HepG2 (cell line): ENCODE data around the gene NARF. TPM values are rescaled to one million over a fixed set of nuclear protein-coding genes. Genes with fewer than 3 reads are reported as not detected.

Experiments
- ATAC-seq: fragments of 200-7000 bp; cut with Tn5 transposase; 3 replicates; pipeline ENCODE4 v1.9.1; 2020; ENCODE audit warnings: mild to moderate bottlenecking, moderate library complexity
- BruUV-seq: library from RNA; stranded (reverse); fragments of 400-500 nt; replicated peaks from 2 replicates; lab custom pipeline; 2021; lab: Mats Ljungman, UMichigan
- CTCF ChIA-PET: fragments of 300-600 bp; formaldehyde crosslinking; extraction: SDS; loops from one replicate; lab custom pipeline; 2021; ENCODE audit warnings: low total read pairs, inconsistent platforms, low intra/inter-chr PET ratio; lab: Yijun Ruan, JAX
- POLR2A ChIA-PET: fragments of 350-600 bp; sonication (Branson Sonifier 250); formaldehyde crosslinking; loops from one replicate; lab custom pipeline; 2020; ENCODE audit warnings: antibody characterized with exemption, inconsistent platforms; lab: Yijun Ruan, JAX
- DNase-seq: peaks from one replicate; pipeline ENCODE4 v3.0.0-alpha.2; 2015; ENCODE audit warnings: low spot score
- FAIRE-seq: peaks from 3 replicates; lab custom pipeline; 2011; peaks lifted over from hg19 to GRCh38; lab: Jason Lieb, UNC
- H2AFZ ChIP-seq: one replicate; pipeline ENCODE4 v1.6.1; 2011; ENCODE audit warnings: low read length, inconsistent platforms
- H3K27ac ChIP-seq: fragments of 300-600 bp; 3 replicates; pipeline ENCODE4 v1.8.0; 2011; ENCODE audit warnings: mixed run types, mild to moderate bottlenecking, mixed read lengths, low read length, inconsistent platforms; ENCODE audit not compliant: insufficient read depth; ENCODE audit errors: extremely low read length
- H3K27me3 ChIP-seq, 2 experiments: fragments of 200-600 bp in 1 of 2; 2 replicates in 1 of 2; 3 replicates in 1 of 2; pipeline versions ENCODE4 v1.6.0 to v1.8.0; 2011; ENCODE audit warnings: low read length in 2 of 2, mild to moderate bottlenecking in 2 of 2, moderate library complexity in 2 of 2, inconsistent platforms in 1 of 2; ENCODE audit not compliant: insufficient read depth in 2 of 2, control insufficient read depth in 1 of 2
- H3K36me3 ChIP-seq, 2 experiments: fragments of 200-600 bp in 1 of 2; replicated peaks in 1 of 2; 2 replicates in 1 of 2; 3 replicates in 1 of 2; pipeline versions ENCODE4 v1.5.1 to v1.8.0; 2011; ENCODE audit warnings: low read length in 2 of 2, inconsistent platforms in 1 of 2; ENCODE audit not compliant: insufficient read depth in 2 of 2, control insufficient read depth in 1 of 2
- H3K4me1 ChIP-seq: 2 replicates; pipeline ENCODE4 v1.5.1; 2012; ENCODE audit warnings: low read length, inconsistent platforms; ENCODE audit not compliant: insufficient read depth
- H3K4me2 ChIP-seq: 2 replicates; pipeline ENCODE4 v1.6.0; 2011; ENCODE audit warnings: low read depth, low read length, inconsistent platforms
- H3K4me3 ChIP-seq, 3 experiments: fragments of 200-600 bp in 1 of 3; sonication (generic), shearing (Covaris generic) in 1 of 3; replicated peaks in 1 of 3; 2 replicates each; pipeline ENCODE4 v1.5.1; 2011 to 2016; ENCODE audit warnings: low read length in 3 of 3, inconsistent platforms in 2 of 3, low read depth in 2 of 3, mild to moderate bottlenecking in 2 of 3, control low read depth in 1 of 3, mixed read lengths in 1 of 3; ENCODE audit not compliant: insufficient read depth in 1 of 3
- H3K79me2 ChIP-seq: one replicate; pipeline ENCODE4 v1.6.1; 2011; ENCODE audit warnings: low read length, inconsistent platforms; ENCODE audit not compliant: insufficient read depth
- H3K9ac ChIP-seq: 2 replicates; pipeline ENCODE4 v1.6.0; 2011; ENCODE audit warnings: mild to moderate bottlenecking, low read depth, low read length, inconsistent platforms; ENCODE audit not compliant: insufficient read depth
- H3K9me3 ChIP-seq: 2 replicates; pipeline ENCODE4 v1.5.1; 2012; ENCODE audit warnings: mild to moderate bottlenecking, low read length
- H4K20me1 ChIP-seq: 2 replicates; pipeline ENCODE4 v1.6.0; 2011; ENCODE audit warnings: inconsistent platforms, mild to moderate bottlenecking, low read length, moderate library complexity; ENCODE audit not compliant: insufficient read depth
- AGO1 ChIP-seq: fragments of 200-400 bp; formaldehyde crosslinking; IDR thresholded peaks from 2 replicates; pipeline ENCODE4 v1.6.1; 2017; ENCODE audit warnings: mild to moderate bottlenecking, low read depth, low read length, moderate library complexity; ENCODE audit not compliant: poor library complexity, severe bottlenecking
- AGO2 ChIP-seq: fragments of 200-400 bp; formaldehyde crosslinking; optimal IDR thresholded peaks from 2 replicates; pipeline ENCODE3; 2017; ENCODE audit warnings: mild to moderate bottlenecking, low read depth, low read length, moderate library complexity
- ARNT ChIP-seq: fragments of 450-650 bp; IDR thresholded peaks from 2 replicates; pipeline ENCODE4 v1.6.1; 2017
- BHLHE40 ChIP-seq: IDR thresholded peaks from 2 replicates; pipeline ENCODE4 v1.6.1; 2011; ENCODE audit warnings: low read length, improper control_type of control experiment
- ERF ChIP-seq: IDR thresholded peaks from 2 replicates; pipeline ENCODE4 v1.6.1; 2018; ENCODE audit warnings: missing biosample characterization, missing genetic modification reagents
- JDP2 ChIP-seq: sonication (generic); formaldehyde crosslinking; IDR thresholded peaks from 2 replicates; pipeline ENCODE4 v1.8.1; 2022; ENCODE audit warnings: missing genetic modification reagents, borderline replicate concordance
- NBN ChIP-seq: fragments of 450-650 bp; conservative IDR thresholded peaks from 2 replicates; pipeline ENCODE4 v1.6.1; 2017
- NONO ChIP-seq, 2 experiments: fragments of 450-650 bp in 1 of 2; sonication (generic) in 1 of 2; formaldehyde crosslinking in 1 of 2; IDR thresholded peaks in 1 of 2; conservative IDR thresholded peaks in 1 of 2; 2 replicates each; pipeline versions ENCODE4 v1.6.1 to v1.8.0; 2017 to 2022; ENCODE audit warnings: mild to moderate bottlenecking in 1 of 2, missing genetic modification reagents in 1 of 2, moderate library complexity in 1 of 2
- NRL ChIP-seq: sonication (generic); formaldehyde crosslinking; IDR thresholded peaks from 2 replicates; pipeline ENCODE4 v1.5.0; 2020; ENCODE audit warnings: missing genetic modification reagents, mild to moderate bottlenecking, moderate library complexity, borderline replicate concordance
- RBFOX2 ChIP-seq: fragments of 200-400 bp; formaldehyde crosslinking; IDR thresholded peaks from 2 replicates; pipeline ENCODE4 v1.6.1; 2017; ENCODE audit warnings: low read depth, mild to moderate bottlenecking, low read length
- SMARCC2 ChIP-seq: fragments of 450-650 bp; IDR thresholded peaks from 2 replicates; pipeline ENCODE4 v1.6.1; 2017; ENCODE audit warnings: antibody characterized with exemption, mild to moderate bottlenecking
- ZNF20 ChIP-seq: sonication (generic); formaldehyde crosslinking; IDR thresholded peaks from 2 replicates; pipeline ENCODE4 v1.4.0; 2020; ENCODE audit warnings: mild to moderate bottlenecking, moderate library complexity, missing genetic modification reagents
- ZNF335 ChIP-seq: sonication (generic); formaldehyde crosslinking; IDR thresholded peaks from 2 replicates; pipeline ENCODE4 v1.4.0; 2020; ENCODE audit warnings: missing genetic modification reagents
- ZNF34 ChIP-seq: sonication (generic); formaldehyde crosslinking; IDR thresholded peaks from 2 replicates; pipeline ENCODE4 v1.4.0; 2020; ENCODE audit warnings: mild to moderate bottlenecking, missing genetic modification reagents, borderline replicate concordance
- ZNF546 ChIP-seq: sonication (generic); formaldehyde crosslinking; conservative IDR thresholded peaks from 2 replicates; pipeline ENCODE4 v1.8.1; 2023; ENCODE audit warnings: mild to moderate bottlenecking, missing genetic modification reagents
- ZNF724P ChIP-seq: sonication (generic); formaldehyde crosslinking; IDR thresholded peaks from 2 replicates; pipeline ENCODE4 v1.8.0; 2022; ENCODE audit warnings: missing genetic modification reagents, borderline replicate concordance
- ZNF737 ChIP-seq: sonication (generic); formaldehyde crosslinking; IDR thresholded peaks from 2 replicates; pipeline ENCODE4 v1.5.0; 2020; ENCODE audit warnings: missing genetic modification reagents, mild to moderate bottlenecking, borderline replicate concordance
- WGBS: methylation state at CpG from one replicate; pipeline ENCODE4 v1.1.6; 2017; ENCODE audit warnings: low lambda C conversion rate; 5-methylcytosine and 5-hydroxymethylcytosine counted together
- in situ Hi-C: cut with HindIII; loops from 2 replicates; pipeline ENCODE4 v1.10.0; 2017; ENCODE audit warnings: low pct_unique_long_range_greater_than_20kb; ENCODE audit not compliant: extremely low pct_ligation_motif_present
- intact Hi-C: fragments of 100-400 bp; cut with micrococcal nuclease; formaldehyde crosslinking; loops from one replicate; pipeline ENCODE4 v1.10.0; 2022; ENCODE audit not compliant: unreplicated experiment
- polyA plus RNA-seq, 8 experiments: library from polyadenylated mRNA; depleted of rRNA in 3 of 8; stranded (reverse) in 7 of 8; unstranded in 1 of 8; fragments of >200 nt; fragmentation: Illumina TruSeq in 4 of 8; extraction: Trizol in 4 of 8; gene quantifications; 2 replicates each; pipeline versions ENCODE4 v1.2.1 to v1.2.3, GENCODE V29; 2011 to 2016; ENCODE audit warnings: low read depth in 4 of 8, missing spikeins in 1 of 8, mixed read lengths in 1 of 8; ENCODE audit not compliant: insufficient read depth in 1 of 8
- total RNA-seq, 5 experiments: library from RNA; depleted of rRNA; stranded (reverse); fragments of >200 nt; fragmentation: Illumina TruSeq; extraction: Trizol; gene quantifications; 2 replicates each; pipeline ENCODE4 v1.2.3, GENCODE V29; 2016; ENCODE audit warnings: low read depth in 1 of 5
- TF ChIP-seq, protein P1 (sequence below): sonication (generic); formaldehyde crosslinking; IDR thresholded peaks from 2 replicates; pipeline ENCODE4 v1.4.0; 2020; ENCODE audit warnings: missing genetic modification reagents

NARF gene
- total and polyA plus RNA-seq, 2 of the 13 experiments (the other 11 are each of a cell fraction or from before 2014, with no cell fraction given): 61.1 to 144 TPM

GRCh38 chr17:82439194-82439828, 19.2 kb upstream of the NARF start:
- Histone ChIP-seq H3K4me3 (no peak overlapping the region), H4K20me1 (no peaks in the 10 kb centered on the region), H3K9me3 (no peaks in the 10 kb centered on the region), H3K79me2 (no peaks in the 10 kb centered on the region), H3K9ac (no peak overlapping the region), H3K36me3 (peaks cover 8 to 15% of the 10 kb centered on the region in 2 experiments), H3K4me1 (no peaks in the 10 kb centered on the region), H3K27me3 (no peaks in the 10 kb centered on the region), H2AFZ (no peak overlapping the region), H3K4me2 (no peak overlapping the region), H3K27ac (no peak overlapping the region)
- DNase-seq (no peak), ATAC-seq (no peak), FAIRE-seq (no peak)
- no TSS peak for BruUV-seq
- in situ Hi-C loops: no loop called here
- intact Hi-C loops: no loop called here
- CTCF ChIA-PET: no interaction called here
- POLR2A ChIA-PET: no interaction called here
- TF ChIP-seq RBFOX2: 0 out of 2 replicates have a peak, but pooled peaks have one; percentile 35
- peak; percentile 43 for TF ChIP-seq AGO1
- TF ChIP-seq, protein P1, sequence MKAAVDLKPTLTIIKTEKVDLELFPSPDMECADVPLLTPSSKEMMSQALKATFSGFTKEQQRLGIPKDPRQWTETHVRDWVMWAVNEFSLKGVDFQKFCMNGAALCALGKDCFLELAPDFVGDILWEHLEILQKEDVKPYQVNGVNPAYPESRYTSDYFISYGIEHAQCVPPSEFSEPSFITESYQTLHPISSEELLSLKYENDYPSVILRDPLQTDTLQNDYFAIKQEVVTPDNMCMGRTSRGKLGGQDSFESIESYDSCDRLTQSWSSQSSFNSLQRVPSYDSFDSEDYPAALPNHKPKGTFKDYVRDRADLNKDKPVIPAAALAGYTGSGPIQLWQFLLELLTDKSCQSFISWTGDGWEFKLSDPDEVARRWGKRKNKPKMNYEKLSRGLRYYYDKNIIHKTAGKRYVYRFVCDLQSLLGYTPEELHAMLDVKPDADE: no peak
- WGBS: 96% methylated on average over 8 of the region's 29 CpGs

- in situ Hi-C loops: no loop called here
- no peak overlapping the region for H2AFZ ChIP-seq
- TF ChIP-seq ZNF546: no peak
- TF ChIP-seq AGO2: peak; percentile 85
- TF ChIP-seq NONO (IDR thresholded peaks at IDR 0.05): no peak
- TF ChIP-seq NONO (CRISPR knock-in tag; conservative IDR thresholded peaks at IDR 0.05): no peak
- TF ChIP-seq ZNF20 (CRISPR knock-in tag): no peak
- no peak for TF ChIP-seq SMARCC2
- TF ChIP-seq ZNF34 (CRISPR knock-in tag): no peak
- peak; percentile 50; the same call in 1 of the 2 replicates for TF ChIP-seq NRL (CRISPR knock-in tag)
- no peak for TF ChIP-seq BHLHE40
- TF ChIP-seq ZNF335 (CRISPR knock-in tag): no peak
- TF ChIP-seq JDP2 (CRISPR knock-in tag): no peak
- no peak for TF ChIP-seq ZNF737 (CRISPR knock-in tag)
- no peak for TF ChIP-seq ERF
- no peak for TF ChIP-seq ZNF724P (CRISPR knock-in tag)
- no peak for TF ChIP-seq ARNT
- TF ChIP-seq RBFOX2: peak; percentile 21; the same call in 1 of the 2 replicates
- no peak for TF ChIP-seq NBN
- TF ChIP-seq AGO1: no peak
Observed at GRCh38 chr17:82439829-82440365, 18.6 kb upstream of the NARF start.

More at GRCh38 chr17:82439829-82440365, 18.6 kb upstream of the NARF start:
- Histone ChIP-seq H3K9ac (no peak overlapping the region), H3K79me2 (no peaks in the 10 kb centered on the region), H3K4me3 (no peak overlapping the region), H3K4me1 (no peaks in the 10 kb centered on the region), H3K27ac (no peak overlapping the region), H4K20me1 (no peaks in the 10 kb centered on the region), H3K36me3 (peaks cover 11 to 15% of the 10 kb centered on the region in 2 experiments), H3K27me3 (no peaks in the 10 kb centered on the region), H3K4me2 (no peak overlapping the region), H3K9me3 (no peaks in the 10 kb centered on the region)
- ChIA-PET POLR2A (no interaction called here), CTCF (no interaction called here)
- no TSS peak for BruUV-seq
- intact Hi-C loops: no loop called here
- 96% methylated on average over 26 of the region's 34 CpGs for WGBS
- no peak for ATAC-seq
- no peak for DNase-seq
- FAIRE-seq: no peak
